Activated T-helper 1 cell treated with anti-CD3 and anti-CD28 coated beads, Interleukin-12 subunit alpha, Interleukin-12 subunit beta, Interleukin-2, Interleukin-4 antibody, amounts not matched to agents 30 ng/mL and 10 ng/mL and 1 ng/mL, durations not matched to agents 14 hours and 24 hours and 36 hours (primary cell): Measurements from ENCODE around the gene CERT1. TPM values are rescaled to one million over a fixed set of nuclear protein-coding genes. Genes with fewer than 3 reads are reported as not detected.
A peak's percentile ranks its signal among the peaks of the same experiment; 100 is the strongest.
"Not testable (repeated sequence)": the region's sequence is repeated elsewhere in the genome, so short reads cannot be mapped to it uniquely, and the experiment has no call there.

ENCODE experiments used
- DNase-seq: peaks from one replicate; pipeline ENCODE4 v3.0.0; 2021; ENCODE audit warnings: low spot score
- H3K27ac Mint-ChIP-seq: one replicate; pipeline ENCODE4 v1.8.0; 2021; ENCODE audit warnings: mild to moderate bottlenecking, mixed read lengths
- H3K27me3 Mint-ChIP-seq: one replicate; pipeline ENCODE4 v1.8.0; 2022; ENCODE audit warnings: mild to moderate bottlenecking, moderate library complexity, mixed read lengths; ENCODE audit not compliant: insufficient read depth
- H3K36me3 Mint-ChIP-seq: one replicate; pipeline ENCODE4 v1.8.0; 2021; ENCODE audit warnings: low read depth, mixed read lengths
- H3K4me1 Mint-ChIP-seq: one replicate; pipeline ENCODE4 v1.8.0; 2021; ENCODE audit warnings: low read depth, mixed read lengths
- H3K4me3 Mint-ChIP-seq: one replicate; pipeline ENCODE4 v1.8.0; 2021; ENCODE audit warnings: mild to moderate bottlenecking, moderate library complexity, mixed read lengths
- H3K9me3 Mint-ChIP-seq: one replicate; pipeline ENCODE4 v1.8.0; 2021; ENCODE audit warnings: mixed read lengths
- intact Hi-C: fragments of 100-400 bp; cut with micrococcal nuclease; formaldehyde crosslinking; loops from one replicate; pipeline ENCODE4 v1.15.1; 2024
- total RNA-seq: library from RNA; stranded (reverse); gene quantifications from 2 replicates; pipeline ENCODE4 v1.2.3, GENCODE V29; 2022

CERT1 gene, protein sequence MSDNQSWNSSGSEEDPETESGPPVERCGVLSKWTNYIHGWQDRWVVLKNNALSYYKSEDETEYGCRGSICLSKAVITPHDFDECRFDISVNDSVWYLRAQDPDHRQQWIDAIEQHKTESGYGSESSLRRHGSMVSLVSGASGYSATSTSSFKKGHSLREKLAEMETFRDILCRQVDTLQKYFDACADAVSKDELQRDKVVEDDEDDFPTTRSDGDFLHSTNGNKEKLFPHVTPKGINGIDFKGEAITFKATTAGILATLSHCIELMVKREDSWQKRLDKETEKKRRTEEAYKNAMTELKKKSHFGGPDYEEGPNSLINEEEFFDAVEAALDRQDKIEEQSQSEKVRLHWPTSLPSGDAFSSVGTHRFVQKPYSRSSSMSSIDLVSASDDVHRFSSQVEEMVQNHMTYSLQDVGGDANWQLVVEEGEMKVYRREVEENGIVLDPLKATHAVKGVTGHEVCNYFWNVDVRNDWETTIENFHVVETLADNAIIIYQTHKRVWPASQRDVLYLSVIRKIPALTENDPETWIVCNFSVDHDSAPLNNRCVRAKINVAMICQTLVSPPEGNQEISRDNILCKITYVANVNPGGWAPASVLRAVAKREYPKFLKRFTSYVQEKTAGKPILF
- total RNA-seq = 41.0 and 43.4 TPM in 2 replicates

GRCh38 chr5:75511435-75512382, at the start of gene CERT1, which contains the start of gene POLK:
TSS of gene CERT1 (minus strand) at chr5:75511629. CDS start at chr5:75511207, 422 bp downstream.
TSS of gene POLK (plus strand) at chr5:75511891.
- H3K36me3 Mint-ChIP-seq = peaks cover 10% of the 10 kb centered on the region
- intact Hi-C loops = loop anchor here (1.0 to 5.0 kb wide), 11 partner anchors 13 to 934 kb away; partner anchors contain the start of genes ANKRD31, GCNT4, GFM2 and IQGAP2
- peak within 1 kb of the TSS; percentile 93 for H3K27ac Mint-ChIP-seq
- peak; percentile 96 for DNase-seq
- H3K9me3 Mint-ChIP-seq = no peaks in the 10 kb centered on the region
- peak within 1 kb of the TSS; percentile 99 for H3K4me3 Mint-ChIP-seq
- peaks cover 62% of the 10 kb centered on the region for H3K4me1 Mint-ChIP-seq
- no peaks in the 10 kb centered on the region for H3K27me3 Mint-ChIP-seq

GRCh38 chr5:75560655-75561054, 49.2 kb upstream of the CERT1 start:
- intact Hi-C loops, DNase-seq: not testable (repeated sequence)

DNA sequence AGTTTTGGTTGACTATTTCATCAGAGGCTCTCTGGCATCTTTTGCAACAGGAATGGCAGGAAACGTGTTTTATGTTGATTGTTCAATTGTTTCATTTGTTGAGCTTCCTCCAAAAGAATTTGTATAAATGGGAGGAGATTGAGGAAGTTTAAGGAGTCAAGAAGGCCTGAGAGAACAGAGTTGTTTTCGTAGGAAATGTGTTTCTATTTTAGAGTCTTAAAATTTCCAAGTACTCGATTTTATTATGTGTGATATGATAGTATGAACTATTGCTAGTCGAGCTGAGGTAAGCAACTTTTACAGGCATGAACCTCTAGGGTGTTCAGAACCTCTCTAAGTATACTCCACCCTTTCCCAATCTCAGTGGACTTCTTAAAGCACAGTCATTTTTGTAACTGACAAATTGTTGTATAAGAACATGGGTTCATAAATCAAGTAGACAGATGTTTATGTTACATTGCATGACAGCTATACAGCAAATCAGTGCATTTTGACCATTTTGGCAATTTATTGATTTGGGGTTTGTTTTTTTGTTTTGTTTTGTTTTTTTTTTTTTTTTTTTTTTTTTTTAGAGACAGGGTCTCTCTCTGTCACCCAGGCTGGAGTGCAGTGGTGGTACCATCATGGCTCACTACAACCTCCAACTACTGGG, 47.7 kb upstream of the CERT1 start:
- peaks cover 30% of the 10 kb centered on the region for H3K4me1 Mint-ChIP-seq
- H3K36me3 Mint-ChIP-seq = peaks cover 52% of the 10 kb centered on the region
- DNase-seq = no peak
- H3K27me3 Mint-ChIP-seq = no peaks in the 10 kb centered on the region
- intact Hi-C loops = no loop called here
- peaks cover 40% of the 10 kb centered on the region for H3K9me3 Mint-ChIP-seq
- no peak overlapping the region for H3K27ac Mint-ChIP-seq
- H3K4me3 Mint-ChIP-seq = no peak overlapping the region

More at GRCh38 chr5:75560655-75561054, 49.2 kb upstream of the CERT1 start:
- H3K4me1 Mint-ChIP-seq = peaks cover 39% of the 10 kb centered on the region
- H3K36me3 Mint-ChIP-seq = peaks cover 55% of the 10 kb centered on the region
- H3K4me3 Mint-ChIP-seq, H3K27ac Mint-ChIP-seq, H3K27me3 Mint-ChIP-seq: not testable (repeated sequence)
- peaks cover 52% of the 10 kb centered on the region for H3K9me3 Mint-ChIP-seq

DNA sequence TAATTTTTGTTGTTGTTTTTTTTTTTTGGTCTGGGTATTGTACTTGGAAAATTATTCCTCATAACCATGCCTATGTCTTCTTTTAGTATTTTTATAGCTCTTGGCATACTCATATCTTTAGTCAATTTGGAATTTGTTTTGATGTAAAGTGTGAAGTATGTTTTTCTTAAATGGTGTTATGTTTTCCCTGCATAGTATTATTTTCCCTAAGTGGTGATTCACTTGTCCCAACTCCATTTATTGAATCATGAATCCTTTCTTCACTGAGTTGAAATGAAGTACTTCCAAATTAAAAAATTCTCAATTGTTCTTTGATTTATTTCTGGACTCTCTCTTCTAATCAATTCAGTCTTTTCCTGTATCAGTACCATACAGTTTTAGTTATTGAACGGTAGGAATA, 46.8 kb upstream of the CERT1 start:
- intact Hi-C loops = no loop called here
- peaks cover 31% of the 10 kb centered on the region for H3K9me3 Mint-ChIP-seq
- no peak overlapping the region for H3K4me3 Mint-ChIP-seq
- H3K36me3 Mint-ChIP-seq = peaks cover 51% of the 10 kb centered on the region
- peaks cover 22% of the 10 kb centered on the region for H3K4me1 Mint-ChIP-seq
- no peak for DNase-seq
- H3K27me3 Mint-ChIP-seq = no peaks in the 10 kb centered on the region
- H3K27ac Mint-ChIP-seq = no peak overlapping the region

DNA sequence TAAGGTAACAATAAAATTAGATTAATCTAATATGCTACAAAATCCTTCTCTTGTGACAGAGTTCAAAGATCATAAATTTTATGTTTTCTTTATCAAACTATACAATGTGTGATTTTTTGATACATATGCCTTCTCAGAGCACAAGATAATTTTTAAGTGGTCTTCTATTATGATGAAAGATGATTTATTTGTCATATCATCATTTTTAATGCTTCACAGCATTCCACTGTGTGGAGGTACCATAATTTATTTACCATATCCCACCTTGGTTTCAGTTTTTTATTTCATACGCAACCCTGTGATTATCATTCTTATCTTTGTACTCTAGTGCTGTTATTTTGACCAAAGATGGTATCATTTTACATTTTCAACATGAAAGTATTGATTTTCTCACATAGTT, 41.9 kb upstream of the CERT1 start:
- no peak for DNase-seq
- Mint-ChIP-seq H3K36me3 (peaks cover 48% of the 10 kb centered on the region), H3K27me3 (no peaks in the 10 kb centered on the region), H3K27ac (no peak overlapping the region), H3K4me3 (no peak overlapping the region), H3K4me1 (peaks cover 10% of the 10 kb centered on the region), H3K9me3 (peaks cover 8% of the 10 kb centered on the region)
- intact Hi-C loops = no loop called here

GRCh38 chr5:75552764-75553163, 41.3 kb upstream of the CERT1 start:
- Mint-ChIP-seq H3K9me3 (peaks cover 8% of the 10 kb centered on the region), H3K27ac (no peak overlapping the region), H3K4me3 (no peak overlapping the region), H3K36me3 (peaks cover 46% of the 10 kb centered on the region), H3K4me1 (peaks cover 10% of the 10 kb centered on the region), H3K27me3 (no peaks in the 10 kb centered on the region)
- intact Hi-C loops = no loop called here
- DNase-seq = no peak

- Mint-ChIP-seq H3K9me3 (peaks cover 3% of the 10 kb centered on the region), H3K4me1 (peaks cover 4% of the 10 kb centered on the region), H3K36me3 (peaks cover 37% of the 10 kb centered on the region), H3K27me3 (no peaks in the 10 kb centered on the region), H3K4me3 (no peak overlapping the region), H3K27ac (no peak overlapping the region)
- no peak for DNase-seq
- intact Hi-C loops = no loop called here
Observed at GRCh38 chr5:75551471-75551870, 40.0 kb upstream of the CERT1 start.

DNA sequence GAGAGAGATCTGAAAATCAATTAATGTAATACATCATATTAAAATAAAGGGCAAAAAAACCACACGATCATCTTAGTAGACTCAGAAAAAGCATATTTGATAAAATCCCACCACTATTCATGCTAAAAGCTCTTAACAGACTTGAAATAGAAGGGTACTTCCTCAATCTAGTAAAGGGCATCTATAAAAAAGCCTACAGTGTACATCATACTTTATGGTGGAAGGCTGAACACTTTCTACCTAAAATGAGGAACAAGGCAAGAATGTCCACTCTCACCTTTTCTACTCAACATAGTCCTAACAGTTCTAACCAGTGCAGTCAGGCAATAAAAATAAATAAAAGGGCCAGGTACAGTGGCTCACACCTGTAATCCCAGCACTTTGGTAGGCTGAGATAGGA, 39.2 kb upstream of the CERT1 start:
- Mint-ChIP-seq H3K27me3 (no peaks in the 10 kb centered on the region), H3K36me3 (peaks cover 32% of the 10 kb centered on the region), H3K27ac (no peak overlapping the region), H3K9me3 (peaks cover 3% of the 10 kb centered on the region), H3K4me1 (no peaks in the 10 kb centered on the region), H3K4me3 (no peak overlapping the region)
- no peak for DNase-seq
- intact Hi-C loops = no loop called here

DNA sequence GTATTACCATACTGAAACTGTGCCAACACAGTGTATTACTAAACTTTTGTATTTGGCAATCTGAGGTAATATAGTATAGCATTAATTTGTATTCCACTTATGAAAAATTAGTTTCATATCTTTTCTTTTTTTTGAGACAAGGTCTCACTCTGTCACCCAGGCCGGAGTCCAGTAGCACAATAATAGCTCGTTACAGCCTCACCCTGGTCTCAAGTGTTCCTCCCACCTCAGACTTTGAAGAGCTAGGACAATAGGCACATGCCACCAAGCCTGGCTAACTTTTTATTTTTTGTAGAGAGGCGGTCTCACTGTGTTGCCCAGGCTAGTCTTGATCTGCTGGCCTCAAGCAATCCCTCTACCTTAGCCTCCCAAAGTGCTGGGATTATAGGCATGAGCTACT, 36.4 kb upstream of the CERT1 start:
- Mint-ChIP-seq H3K4me3 (no peak overlapping the region), H3K4me1 (no peaks in the 10 kb centered on the region), H3K27me3 (no peaks in the 10 kb centered on the region)

GRCh38 chr5:75546830-75547229, 35.4 kb upstream of the CERT1 start:
- intact Hi-C loops = no loop called here
- peaks cover 3% of the 10 kb centered on the region for H3K9me3 Mint-ChIP-seq
- no peak overlapping the region for H3K27ac Mint-ChIP-seq
- H3K4me1 Mint-ChIP-seq = no peaks in the 10 kb centered on the region
- no peak overlapping the region for H3K4me3 Mint-ChIP-seq
- H3K36me3 Mint-ChIP-seq = peaks cover 17% of the 10 kb centered on the region
- DNase-seq = no peak
- no peaks in the 10 kb centered on the region for H3K27me3 Mint-ChIP-seq

More for the DNA sequence above, 36.4 kb upstream of the CERT1 start:
- peaks cover 3% of the 10 kb centered on the region for H3K9me3 Mint-ChIP-seq
- intact Hi-C loops = no loop called here
- no peak for DNase-seq
- H3K36me3 Mint-ChIP-seq = peaks cover 17% of the 10 kb centered on the region
- no peak overlapping the region for H3K27ac Mint-ChIP-seq

DNA sequence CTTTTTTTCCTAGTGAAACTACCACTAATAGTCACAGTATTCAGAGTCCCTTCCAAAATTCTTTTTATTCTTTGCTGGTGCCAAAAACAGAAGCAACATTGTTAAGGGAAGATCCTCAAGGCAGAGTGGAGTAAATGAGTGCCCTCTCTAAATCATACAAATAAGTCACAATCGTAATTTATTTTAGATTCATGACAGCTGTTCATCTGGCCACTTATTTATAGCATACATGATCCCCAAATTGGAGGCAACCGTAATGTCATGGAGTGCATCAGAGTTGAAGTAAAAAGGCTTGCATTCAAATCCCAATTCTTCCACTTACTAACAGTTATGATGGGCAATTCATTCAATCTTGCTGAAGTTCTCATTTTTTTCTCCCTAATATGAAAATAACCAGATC, 33.7 kb upstream of the CERT1 start:
- no peak overlapping the region for H3K4me3 Mint-ChIP-seq
- H3K27me3 Mint-ChIP-seq = no peaks in the 10 kb centered on the region
- intact Hi-C loops = no loop called here
- H3K36me3 Mint-ChIP-seq = peaks cover 12% of the 10 kb centered on the region
- H3K27ac Mint-ChIP-seq = no peak overlapping the region
- no peak for DNase-seq
- H3K4me1 Mint-ChIP-seq = no peaks in the 10 kb centered on the region
- H3K9me3 Mint-ChIP-seq = peaks cover 3% of the 10 kb centered on the region

GRCh38 chr5:75538211-75538610, 26.8 kb upstream of the CERT1 start:
- Mint-ChIP-seq H3K9me3 (peaks cover 14% of the 10 kb centered on the region), H3K4me3 (no peak overlapping the region), H3K27me3 (no peaks in the 10 kb centered on the region), H3K4me1 (peaks cover 16% of the 10 kb centered on the region), H3K36me3 (peaks cover 25% of the 10 kb centered on the region), H3K27ac (no peak overlapping the region)
- intact Hi-C loops = no loop called here
- no peak for DNase-seq
